ENCODE measurements around the gene PARK7.

The PARK7 gene

DNA sequence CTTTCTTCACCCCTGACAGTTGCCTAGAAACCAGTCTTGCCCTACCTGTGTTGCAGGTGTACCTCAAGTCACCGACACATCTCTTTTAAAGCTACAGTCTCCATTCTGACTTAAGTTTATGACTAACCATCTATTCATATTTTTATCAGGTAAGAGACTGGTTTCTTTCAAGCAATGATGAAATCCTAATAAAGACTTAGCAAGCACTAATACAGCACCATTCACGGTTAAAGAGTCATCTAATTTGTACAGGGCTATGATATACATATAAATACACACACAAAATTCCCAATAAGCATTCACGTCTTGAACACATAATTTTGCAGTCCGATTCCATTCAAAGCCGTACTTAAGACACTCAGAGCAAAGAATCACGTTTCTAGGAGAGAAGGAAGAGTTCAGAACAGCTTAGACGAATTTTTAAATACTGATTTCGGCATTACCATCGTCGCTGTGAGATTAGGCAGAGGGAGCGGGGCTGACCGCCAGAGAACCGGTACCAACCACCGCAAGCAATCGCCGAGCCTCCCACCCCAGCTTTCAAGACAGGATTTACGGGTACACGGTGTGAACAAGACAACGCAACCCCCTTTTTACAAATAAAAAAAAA, 63.7 kb downstream of the PARK7 start:
- no peak for DNase-seq

DNA sequence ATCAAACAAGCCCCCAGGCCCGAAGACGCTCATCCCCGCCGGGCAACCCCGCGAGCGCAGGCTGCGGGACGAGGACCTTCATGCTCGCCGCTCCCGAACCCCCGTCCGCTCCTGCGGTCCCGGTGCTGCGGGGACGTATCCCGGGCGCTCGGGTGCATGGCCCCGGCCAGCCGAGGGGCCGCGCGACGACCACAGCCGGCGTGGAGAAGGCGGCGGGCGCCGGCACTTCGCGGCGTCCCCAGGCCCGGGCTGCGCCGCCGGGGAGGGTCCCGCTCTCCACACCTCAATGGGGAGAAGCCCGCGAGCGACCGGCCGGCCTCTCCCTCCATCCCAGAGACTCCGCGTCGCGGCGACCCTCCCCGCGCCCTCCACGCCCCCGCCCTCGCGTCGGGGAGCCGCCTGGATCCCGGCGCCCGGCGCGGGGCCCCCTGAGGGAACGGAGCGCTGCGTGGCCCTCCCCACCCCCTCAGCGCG, 64.2 kb downstream of the PARK7 start:
- DNase-seq = no peak

DNA sequence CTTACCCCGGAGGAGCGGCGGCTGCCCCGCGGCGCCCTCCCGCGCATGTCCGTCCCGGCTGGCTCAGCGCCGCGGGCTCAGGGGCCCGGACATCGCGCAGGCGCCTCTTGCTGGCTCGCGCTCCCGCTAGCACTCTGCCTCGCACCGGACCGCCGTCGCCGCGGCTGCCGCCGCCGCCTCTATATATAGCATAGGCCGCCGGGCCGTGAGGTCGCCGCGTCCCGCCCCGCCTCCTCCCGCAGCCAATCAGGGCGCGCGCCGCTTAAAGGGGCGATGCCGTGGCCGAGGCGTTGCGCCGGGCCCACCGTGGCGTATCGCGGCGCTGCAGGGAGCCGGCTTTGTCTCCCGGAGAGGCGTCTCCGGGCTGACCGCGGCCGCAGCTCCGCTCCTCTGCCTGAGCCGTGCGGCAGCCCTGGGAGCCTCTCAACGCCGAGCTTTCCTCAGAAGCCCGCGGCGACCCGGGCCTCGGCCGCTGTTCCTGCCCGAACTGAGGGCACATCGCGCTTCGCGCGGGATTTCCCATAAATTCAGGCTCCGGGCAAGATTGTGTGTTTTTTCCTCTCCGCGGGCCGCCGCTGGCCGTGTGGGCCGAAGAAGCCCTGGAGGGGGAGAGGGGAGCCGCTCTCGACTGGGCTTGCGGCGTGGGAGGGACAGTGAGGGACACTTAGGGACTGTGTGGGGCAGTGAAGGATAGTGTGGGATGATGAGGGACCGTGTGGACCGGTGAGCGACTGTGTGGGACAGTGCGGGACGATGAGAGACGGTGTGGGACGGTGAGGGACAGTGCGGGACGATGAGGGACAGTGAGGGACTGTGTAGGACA, 64.9 kb downstream of the PARK7 start, which contains the start of gene ERRFI1:
Gene ERRFI1 (minus strand): TSS at position 157 of the 823 bp plus-strand sequence. CDS start 10,690 bp downstream, outside the sequence.
- peak; percentile 89 to 92 for DNase-seq

DNA sequence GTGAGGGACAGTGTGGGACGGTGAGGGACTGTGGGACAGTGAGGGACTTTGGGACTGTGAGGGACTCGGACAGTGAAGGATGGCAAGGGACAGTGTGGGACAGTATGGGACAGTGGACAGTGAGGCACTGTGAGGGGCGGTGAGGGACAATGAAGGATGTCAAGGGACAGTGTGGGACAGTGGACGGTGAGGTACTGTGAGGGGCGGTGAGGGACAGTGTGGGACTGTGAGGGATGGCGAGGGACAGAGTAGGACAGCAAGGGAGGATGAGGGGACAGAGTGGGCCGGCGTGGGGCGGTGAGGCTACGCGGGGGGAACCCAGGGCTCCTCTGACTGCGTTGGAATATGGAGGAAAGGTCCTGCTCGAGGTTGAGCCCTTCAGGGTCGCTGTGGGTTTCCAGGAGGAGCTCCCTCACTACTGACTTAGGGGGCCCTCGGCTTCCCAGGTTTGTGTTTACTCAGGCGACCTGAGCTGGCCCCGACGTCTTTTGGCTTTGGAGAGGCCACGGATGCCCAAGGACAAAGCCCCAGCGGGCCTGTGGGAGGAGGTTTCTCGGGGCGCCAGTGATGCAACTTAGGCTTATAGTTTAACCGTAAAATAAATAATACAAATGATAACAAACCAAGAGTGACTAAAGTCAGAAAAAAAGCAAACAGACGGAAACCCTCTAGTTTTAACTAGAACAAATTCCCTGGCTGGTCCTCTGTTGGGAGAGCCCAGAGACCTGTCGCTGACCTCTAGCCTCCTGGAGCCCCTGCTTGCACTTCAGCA, 65.7 kb downstream of the PARK7 start:
- DNase-seq = no peak

DNA sequence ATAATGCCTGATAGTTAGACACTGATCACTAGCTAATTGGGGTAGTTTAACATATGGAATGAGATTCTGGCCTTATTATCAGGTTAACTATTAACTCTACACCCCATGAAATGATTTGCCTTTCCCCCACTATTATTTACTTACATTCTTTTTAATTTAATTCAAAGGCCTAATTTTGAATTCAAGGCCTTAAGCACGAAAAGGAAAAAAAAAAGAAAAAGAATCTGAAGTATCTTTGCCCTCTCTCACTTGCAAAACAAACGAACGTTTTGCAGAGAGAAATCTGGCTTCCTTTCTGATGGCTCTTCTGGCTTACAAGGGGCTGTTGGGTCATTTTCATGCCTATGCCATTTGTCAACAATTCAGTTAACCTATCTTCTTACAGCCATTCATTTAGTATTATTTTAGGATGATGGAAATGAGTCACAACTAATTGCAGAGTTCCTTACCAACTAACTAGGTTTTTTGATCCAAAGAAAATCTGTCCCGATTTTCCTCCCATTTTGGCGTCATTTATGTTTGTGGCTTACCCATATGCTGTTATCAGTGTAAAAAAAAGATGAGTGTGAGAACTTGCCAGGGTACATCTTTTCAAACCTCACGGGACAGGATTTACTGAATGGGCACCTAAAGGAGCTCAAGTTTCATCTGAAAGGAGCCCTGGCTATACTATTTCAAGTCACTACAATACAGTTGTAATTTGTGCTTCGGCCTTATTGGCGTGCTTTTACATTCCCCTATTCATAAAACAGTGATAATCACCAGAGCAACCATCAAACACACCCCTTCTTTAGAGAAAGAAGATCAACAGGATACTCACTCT, 66.4 kb downstream of the PARK7 start:
- DNase-seq = no peak

DNA sequence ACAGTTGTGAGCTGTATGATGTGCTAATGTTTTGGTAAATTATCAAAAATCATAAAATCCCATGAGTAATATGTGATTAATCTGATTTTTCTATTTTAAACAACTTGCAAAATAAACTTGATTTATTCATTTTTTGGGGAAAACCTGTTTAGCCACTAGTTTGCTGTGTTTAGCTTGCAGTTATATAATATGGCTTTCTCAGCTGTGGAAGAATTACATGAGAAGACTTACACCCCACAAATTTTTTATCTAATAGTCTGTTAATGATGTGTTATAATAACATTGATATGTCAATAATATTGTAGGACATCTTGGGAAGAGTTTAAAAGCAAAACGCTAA, 67.0 kb downstream of the PARK7 start:
- DNase-seq = no peak

DNA sequence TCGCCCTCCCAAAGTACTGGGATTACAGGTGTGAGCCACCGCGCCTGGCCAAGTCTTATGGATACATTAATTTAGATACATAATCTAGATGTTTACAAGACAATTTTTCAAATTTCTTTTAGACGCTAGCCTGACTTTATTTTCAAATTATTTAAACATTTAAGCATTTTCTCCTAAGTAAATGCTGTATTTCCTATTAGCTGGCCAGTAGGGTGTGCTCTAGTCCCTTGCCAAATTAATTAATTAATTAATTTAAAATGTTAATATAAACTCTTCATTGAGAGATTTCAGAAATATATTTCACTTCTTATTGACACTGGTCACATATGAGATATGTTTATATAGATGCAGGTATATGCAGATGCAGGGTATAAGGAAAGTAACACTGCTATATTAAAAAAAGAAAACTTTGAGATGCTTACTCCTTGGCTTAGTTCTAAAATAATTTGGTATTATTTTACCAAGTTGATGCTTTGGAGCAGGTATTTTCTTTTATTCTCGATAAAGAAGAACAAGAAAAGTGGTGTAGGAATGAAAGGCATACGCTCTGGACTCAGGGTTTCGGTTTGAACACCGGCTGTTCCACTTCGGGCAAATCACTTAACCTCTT, 69.8 kb downstream of the PARK7 start:
- peak; percentile 38 to 59 for DNase-seq

DNA sequence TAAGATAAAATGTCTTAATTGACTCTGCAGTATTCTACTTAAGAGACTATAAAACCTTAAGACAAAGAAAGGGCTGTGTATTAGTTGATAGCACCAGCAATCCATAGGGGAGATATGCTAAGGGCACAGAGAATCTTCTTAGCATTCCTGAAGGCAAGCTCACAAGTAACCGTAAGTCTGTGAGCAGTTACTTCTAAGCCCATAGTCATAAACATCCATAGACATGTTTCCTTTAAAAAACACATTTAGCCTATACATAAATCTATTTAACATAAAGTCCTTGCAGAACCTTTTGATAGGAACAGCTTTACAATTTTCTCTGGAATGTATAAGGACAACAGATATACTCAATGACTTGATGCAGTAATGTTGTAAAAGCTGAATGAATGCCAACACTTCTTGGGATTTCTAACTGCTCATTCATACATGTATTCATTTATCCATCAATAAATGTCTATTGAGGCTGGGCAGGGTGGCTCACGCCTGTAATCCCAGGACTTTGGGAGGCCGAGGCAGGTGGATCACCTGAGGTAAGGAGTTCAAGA, 70.9 kb downstream of the PARK7 start:
- no peak for DNase-seq

DNA sequence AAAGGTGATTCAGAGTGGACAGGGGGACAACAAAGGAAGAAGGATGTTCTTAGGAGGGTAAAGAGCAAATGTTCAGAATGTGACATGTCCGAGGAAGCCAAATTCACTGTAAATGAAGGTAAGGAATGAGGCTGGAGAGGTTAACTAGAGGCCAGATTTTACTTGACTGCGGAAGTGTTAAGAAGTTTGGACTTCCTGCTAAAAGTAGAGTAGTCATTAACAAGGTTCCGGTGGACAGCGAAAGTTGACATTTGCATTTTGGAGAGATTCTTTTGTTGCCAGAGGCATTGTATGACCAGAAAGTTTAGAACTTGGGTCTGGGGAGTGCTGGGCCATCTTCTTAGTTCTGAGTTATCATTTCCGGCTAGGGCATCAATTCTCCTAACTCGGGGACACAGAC, 71.8 kb downstream of the PARK7 start:
- DNase-seq = no peak
